ENCODE measurements around the gene ARSG. TPM values are rescaled to one million over a fixed set of nuclear protein-coding genes. Genes with fewer than 3 reads are reported as not detected.

ARSG gene
- total and polyA plus RNA-seq, 9 of the 15 experiments (the other 6 are each of a cell fraction or from before 2014, with no cell fraction given), result 1.0 to 5.6 (median 1.8) TPM

GRCh38 chr17:68457168-68457538 is 165.9 kb downstream of the ARSG start, which contains the start of gene WIPI1 (continued):
- no peak for TF ChIP-seq ZNF707 (CRISPR knock-in tag; conservative IDR thresholded peaks at IDR 0.05)

DNA sequence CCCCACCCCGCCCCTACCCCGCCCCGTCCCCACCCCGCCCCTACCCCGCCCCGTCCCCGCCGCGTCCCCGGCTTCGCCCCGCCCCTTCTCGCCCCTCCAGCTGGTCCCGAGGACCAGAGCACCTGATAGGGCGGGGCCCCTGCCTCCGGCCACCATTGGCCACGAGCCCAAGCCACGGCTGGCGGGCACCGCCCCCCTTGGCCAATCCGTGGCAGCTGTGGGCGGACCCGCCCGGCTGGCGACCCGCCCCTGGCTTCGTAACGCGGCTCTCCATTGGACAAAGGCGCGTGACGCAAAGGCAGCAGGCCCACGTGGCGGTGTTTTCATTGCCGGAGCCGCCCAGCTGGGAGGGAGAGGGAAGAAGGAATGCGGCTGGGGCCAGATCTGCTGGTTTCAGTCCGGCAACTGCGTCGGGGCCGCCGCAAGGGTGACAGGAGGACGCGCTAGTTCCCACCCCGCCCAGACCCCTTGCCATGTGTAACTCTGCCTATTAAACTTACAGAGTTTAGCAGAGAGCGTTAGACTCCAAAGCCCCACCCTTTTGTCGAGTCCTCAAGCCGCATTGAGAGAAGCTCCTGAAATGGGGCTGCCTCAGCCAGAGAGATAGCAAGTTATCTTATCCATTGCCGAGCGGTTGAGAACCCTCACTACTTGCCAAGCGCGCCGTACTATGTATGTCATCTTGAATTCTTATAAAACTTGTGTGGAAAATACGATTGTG is 166.4 kb downstream of the ARSG start:
- H3K4me1 ChIP-seq (replicated peaks in 1 of 2; ENCODE audit: control insufficient read depth in 2 of 2, insufficient read depth in 2 of 2, low read length in 2 of 2), result peaks cover 13 to 44% of the 10 kb centered on the region in 2 experiments
- peak overlapping the region; percentile 75 for H3K4me2 ChIP-seq (ENCODE audit: insufficient read depth, low read length)
- H3K9ac ChIP-seq (ENCODE audit: insufficient read depth in 1 of 2, low read depth in 2 of 2, low read length in 2 of 2), result peak overlapping the region; percentile 34 to 84
- ChIA-PET CTCF (ENCODE audit: low intra/inter-chr PET ratio) (no interaction called here), POLR2A (interaction anchor here (0.6 to 3.0 kb wide), 11 partner anchors 8 to 776 kb away, joined by 3 to 12 read pairs (median 4); no protein-coding TSS in a partner anchor)
- BruUV-seq (replicated peaks), result no TSS peak
- H3K27ac ChIP-seq (ENCODE audit: extremely low read depth, low read depth, low read length), result no peak overlapping the region; the same call in 1 of the 3 replicates
- peak overlapping the region; percentile 41 for H2AFZ ChIP-seq (ENCODE audit: low read depth, low read length)
- H4K20me1 ChIP-seq (replicated peaks; ENCODE audit: control insufficient read depth, insufficient read depth, low read length), result no peaks in the 10 kb centered on the region
- FAIRE-seq (peak; percentile 87), DNase-seq (ENCODE audit: extremely low read depth in 1 of 4, low spot score in 3 of 4) (peak; percentile 97 to 99 (median 98)), ATAC-seq (peak; percentile 94)
- 0% methylated on average over 29 of the region's 54 CpGs for WGBS (ENCODE audit: insufficient coverage, low coverage, missing lambda C conversion rate)
- H3K9me1 ChIP-seq (ENCODE audit: control insufficient read depth, insufficient read depth, low read length), result no peaks in the 10 kb centered on the region
- H3K4me3 ChIP-seq, result peak overlapping the region; percentile 46
- in situ Hi-C loops (cut with MboI), result loop anchor here (25.0 kb wide), 1 partner anchor 495 kb away; no protein-coding TSS in a partner anchor
- intact Hi-C loops (cut with micrococcal nuclease), result loop anchor here (2.0 kb wide), 1 partner anchor 21 kb away; no protein-coding TSS in a partner anchor
- H3K27me3 ChIP-seq (ENCODE audit: control insufficient read depth in 2 of 2, insufficient read depth in 2 of 2, low read length in 2 of 2), result no peaks in the 10 kb centered on the region
- H3K36me3 ChIP-seq (ENCODE audit: control insufficient read depth, insufficient read depth, low read length), result no peaks in the 10 kb centered on the region
- H3K9me3 ChIP-seq (replicated peaks; ENCODE audit: control insufficient read depth, insufficient read depth, low read depth, low read length), result no peaks in the 10 kb centered on the region
- H3K79me2 ChIP-seq (ENCODE audit: control insufficient read depth, insufficient read depth, low read length), result no peaks in the 10 kb centered on the region
- TF ChIP-seq ATF1 (CRISPR knock-in tag; IDR thresholded peaks at IDR 0.05) (peak; percentile 69; the same call in 1 of the 2 replicates), ATF1 (tag; IDR thresholded peaks at IDR 0.05) (peak; percentile 93), EP300 (IDR thresholded peaks at IDR 0.05; ENCODE audit: low read length) (0 out of 2 replicates have a peak, but pooled peaks have one; percentile 10), ADNP (tag; IDR thresholded peaks at IDR 0.05) (no peak), RFX1 (IDR thresholded peaks at IDR 0.05) (no peak), LCOR (CRISPR knock-in tag; IDR thresholded peaks at IDR 0.05) (no peak), ATF3 (IDR thresholded peaks at IDR 0.05) (0 out of 2 replicates have a peak, but pooled peaks have one; percentile 41), ATF3 (CRISPR knock-in tag; conservative IDR thresholded peaks at IDR 0.05) (no peak), MNT (conservative IDR thresholded peaks at IDR 0.05) (peak; percentile 100), TRIM28 (IDR thresholded peaks at IDR 0.05) (0 out of 2 replicates have a peak, but pooled peaks have one; percentile 52), SIN3A (IDR thresholded peaks at IDR 0.05; ENCODE audit: borderline replicate concordance in 2 of 2, control insufficient read depth in 1 of 2, low read depth in 2 of 2, low read length in 2 of 2) (peak; percentile 95; a peak in 3 of 4 replicates), RAD51 (IDR thresholded peaks at IDR 0.05; ENCODE audit: borderline replicate concordance, low read depth) (peak; percentile 89), ASH1L (IDR thresholded peaks at IDR 0.05; ENCODE audit: borderline replicate concordance, low read depth, partially characterized antibody) (peak; percentile 38), TAF9B (IDR thresholded peaks at IDR 0.05; ENCODE audit: partially characterized antibody) (peak; percentile 76), NKRF (IDR thresholded peaks at IDR 0.05; ENCODE audit: borderline replicate concordance) (peak; percentile 98)
